WTC11 (cell line): ENCODE results near the gene MRFAP1. TPM values are rescaled to one million over a fixed set of nuclear protein-coding genes. Genes with fewer than 3 reads are reported as not detected.

Experiments
- CBFB ChIP-seq: sonication (generic); formaldehyde crosslinking; IDR thresholded peaks from 2 replicates; pipeline ENCODE4 v1.8.1; 2022; ENCODE audit warnings: mild to moderate bottlenecking, low read depth, missing genetic modification reagents
- CREB1 ChIP-seq: sonication (generic); formaldehyde crosslinking; IDR thresholded peaks from 2 replicates; pipeline ENCODE4 v1.8.0; 2023; ENCODE audit warnings: mild to moderate bottlenecking, missing genetic modification reagents
- FOXK1 ChIP-seq: sonication (generic); formaldehyde crosslinking; IDR thresholded peaks from 2 replicates; pipeline ENCODE4 v1.8.0; 2022; ENCODE audit warnings: mild to moderate bottlenecking, moderate library complexity, missing genetic modification reagents
- GABPB1 ChIP-seq: sonication (generic); formaldehyde crosslinking; IDR thresholded peaks from 2 replicates; pipeline ENCODE4 v1.8.1; 2023; ENCODE audit warnings: mild to moderate bottlenecking, missing genetic modification reagents
- GRHL2 ChIP-seq: fragments of 250-450 bp; sonication (Bioruptor Pico); IDR thresholded peaks from 2 replicates; pipeline ENCODE4 v1.8.0; 2022; ENCODE audit warnings: mild to moderate bottlenecking, moderate library complexity; ENCODE audit not compliant: insufficient replicate concordance, severe bottlenecking
- HMGA2 ChIP-seq: fragments of 250-450 bp; sonication (Bioruptor Pico); IDR thresholded peaks from 2 replicates; pipeline ENCODE4 v1.4.0; 2021; ENCODE audit warnings: mild to moderate bottlenecking, moderate library complexity
- NR2C2 ChIP-seq: sonication (generic); formaldehyde crosslinking; IDR thresholded peaks from 2 replicates; pipeline ENCODE4 v1.8.0; 2022; ENCODE audit warnings: mild to moderate bottlenecking, missing genetic modification reagents
- ZBTB21 ChIP-seq: sonication (generic); formaldehyde crosslinking; IDR thresholded peaks from 2 replicates; pipeline ENCODE4 v1.8.1; 2023; ENCODE audit warnings: mild to moderate bottlenecking, missing genetic modification reagents, borderline replicate concordance
- ZNF121 ChIP-seq: sonication (generic); formaldehyde crosslinking; IDR thresholded peaks from 2 replicates; pipeline ENCODE4 v1.8.0; 2023; ENCODE audit warnings: missing genetic modification reagents
- ZNF232 ChIP-seq: sonication (generic); formaldehyde crosslinking; IDR thresholded peaks from 2 replicates; pipeline ENCODE4 v1.8.0; 2022; ENCODE audit warnings: mild to moderate bottlenecking, missing genetic modification reagents
- ZNF671 ChIP-seq: fragments of 250-450 bp; sonication (Bioruptor Pico); IDR thresholded peaks from 2 replicates; pipeline ENCODE4 v1.8.0; 2021; ENCODE audit warnings: mild to moderate bottlenecking
- total RNA-seq: library from RNA; stranded (reverse); gene quantifications from 3 replicates; pipeline ENCODE4 v1.2.3, GENCODE V29; 2021
- TF ChIP-seq, protein P1 (sequence below): sonication (generic); formaldehyde crosslinking; IDR thresholded peaks from 2 replicates; pipeline ENCODE4 v1.8.0; 2022; ENCODE audit warnings: mild to moderate bottlenecking, missing genetic modification reagents
- TF ChIP-seq, protein P2 (sequence below): sonication (generic); formaldehyde crosslinking; IDR thresholded peaks from 2 replicates; pipeline ENCODE4 v1.8.0; 2022; ENCODE audit warnings: mild to moderate bottlenecking, missing genetic modification reagents
- TF ChIP-seq, protein P3 (sequence below): sonication (generic); formaldehyde crosslinking; IDR thresholded peaks from 2 replicates; pipeline ENCODE4 v1.8.0; 2023; ENCODE audit warnings: missing genetic modification reagents
- TF ChIP-seq, protein P4 (sequence below): sonication (generic); formaldehyde crosslinking; IDR thresholded peaks from 2 replicates; pipeline ENCODE4 v1.8.1; 2023; ENCODE audit warnings: mild to moderate bottlenecking, missing genetic modification reagents
- TF ChIP-seq, protein P5 (sequence below): sonication (generic); formaldehyde crosslinking; conservative IDR thresholded peaks from 2 replicates; pipeline ENCODE4 v1.8.1; 2022; ENCODE audit warnings: mild to moderate bottlenecking, missing genetic modification reagents
- TF ChIP-seq, protein P6 (sequence below): fragments of 250-450 bp; sonication (Bioruptor Pico); IDR thresholded peaks from 2 replicates; pipeline ENCODE4 v1.9.0; 2021; ENCODE audit warnings: mild to moderate bottlenecking, borderline replicate concordance
- TF ChIP-seq, protein P7 (sequence below): sonication (generic); formaldehyde crosslinking; IDR thresholded peaks from 2 replicates; pipeline ENCODE4 v1.8.1; 2023; ENCODE audit warnings: mild to moderate bottlenecking, missing genetic modification reagents, borderline replicate concordance
- TF ChIP-seq, protein P8 (sequence below): sonication (generic); formaldehyde crosslinking; IDR thresholded peaks from 2 replicates; pipeline ENCODE4 v1.8.1; 2022; ENCODE audit warnings: low read depth, mild to moderate bottlenecking, moderate library complexity, missing genetic modification reagents, borderline replicate concordance
- TF ChIP-seq, protein P9 (sequence below): sonication (generic); formaldehyde crosslinking; IDR thresholded peaks from 2 replicates; pipeline ENCODE4 v1.8.0; 2023; ENCODE audit warnings: missing genetic modification reagents, mild to moderate bottlenecking, borderline replicate concordance

MRFAP1 gene
- total RNA-seq, 1 experiment from 2014 or later, result 319 TPM

DNA sequence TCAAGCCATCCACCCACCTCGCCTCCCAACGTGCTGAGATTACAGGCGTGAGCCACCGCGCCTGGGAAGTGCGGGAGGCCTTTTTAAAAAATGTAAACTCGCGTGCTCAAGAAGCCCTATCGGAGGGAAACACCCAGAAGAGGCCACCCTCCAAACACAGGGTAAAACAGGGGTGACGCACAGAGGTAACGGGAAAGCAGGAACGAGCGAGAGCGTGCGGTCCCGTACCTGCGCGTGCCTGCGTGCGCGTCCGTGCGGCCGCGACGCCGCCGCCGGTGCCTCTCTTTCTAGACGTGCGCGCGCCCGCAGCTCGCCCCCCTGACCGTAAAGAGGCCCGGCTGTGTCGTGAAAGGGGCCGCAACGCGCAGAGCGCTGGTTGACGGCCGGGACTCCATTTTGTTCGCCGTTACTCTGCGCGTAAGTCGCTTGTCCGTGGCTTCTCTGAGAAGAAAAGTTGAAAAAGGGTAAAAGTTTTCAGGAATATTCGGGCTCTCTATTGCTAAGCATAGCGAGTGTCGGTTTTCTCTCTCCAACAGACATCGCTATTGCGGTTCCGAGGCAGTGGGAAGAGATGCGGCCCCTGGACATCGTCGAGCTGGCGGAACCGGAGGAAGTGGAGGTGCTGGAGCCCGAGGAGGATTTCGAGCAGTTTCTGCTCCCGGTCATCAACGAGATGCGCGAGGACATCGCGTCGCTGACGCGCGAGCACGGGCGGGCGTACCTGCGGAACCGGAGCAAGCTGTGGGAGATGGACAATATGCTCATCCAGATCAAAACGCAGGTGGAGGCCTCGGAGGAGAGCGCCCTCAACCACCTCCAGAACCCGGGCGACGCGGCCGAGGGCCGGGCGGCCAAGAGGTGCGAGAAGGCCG, at the start of gene MRFAP1 (continued):
- TF ChIP-seq ZNF121 (no peak; the same call in 1 of the 2 replicates), CREB1 (CRISPR knock-in tag) (0 out of 2 replicates have a peak, but pooled peaks have one; percentile 24), FOXK1 (CRISPR knock-in tag) (peak; percentile 85), NR2C2 (no peak), ZNF232 (peak; percentile 95), CBFB (CRISPR knock-in tag) (no peak), GABPB1 (CRISPR knock-in tag) (peak; percentile 71; the same call in 1 of the 2 replicates), ZNF671 (CRISPR knock-in tag) (no peak), HMGA2 (no peak), ZBTB21 (CRISPR knock-in tag) (peak; percentile 66; the same call in 1 of the 2 replicates), GRHL2 (CRISPR knock-in tag) (no peak)
- TF ChIP-seq, protein P1, sequence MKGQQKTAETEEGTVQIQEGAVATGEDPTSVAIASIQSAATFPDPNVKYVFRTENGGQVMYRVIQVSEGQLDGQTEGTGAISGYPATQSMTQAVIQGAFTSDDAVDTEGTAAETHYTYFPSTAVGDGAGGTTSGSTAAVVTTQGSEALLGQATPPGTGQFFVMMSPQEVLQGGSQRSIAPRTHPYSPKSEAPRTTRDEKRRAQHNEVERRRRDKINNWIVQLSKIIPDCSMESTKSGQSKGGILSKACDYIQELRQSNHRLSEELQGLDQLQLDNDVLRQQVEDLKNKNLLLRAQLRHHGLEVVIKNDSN, result no peak
- TF ChIP-seq, protein P2, sequence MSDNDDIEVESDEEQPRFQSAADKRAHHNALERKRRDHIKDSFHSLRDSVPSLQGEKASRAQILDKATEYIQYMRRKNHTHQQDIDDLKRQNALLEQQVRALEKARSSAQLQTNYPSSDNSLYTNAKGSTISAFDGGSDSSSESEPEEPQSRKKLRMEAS (CRISPR knock-in tag), result peak; percentile 92
- TF ChIP-seq, protein P3, sequence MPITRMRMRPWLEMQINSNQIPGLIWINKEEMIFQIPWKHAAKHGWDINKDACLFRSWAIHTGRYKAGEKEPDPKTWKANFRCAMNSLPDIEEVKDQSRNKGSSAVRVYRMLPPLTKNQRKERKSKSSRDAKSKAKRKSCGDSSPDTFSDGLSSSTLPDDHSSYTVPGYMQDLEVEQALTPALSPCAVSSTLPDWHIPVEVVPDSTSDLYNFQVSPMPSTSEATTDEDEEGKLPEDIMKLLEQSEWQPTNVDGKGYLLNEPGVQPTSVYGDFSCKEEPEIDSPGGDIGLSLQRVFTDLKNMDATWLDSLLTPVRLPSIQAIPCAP (CRISPR knock-in tag), result no peak
- TF ChIP-seq, protein P4, sequence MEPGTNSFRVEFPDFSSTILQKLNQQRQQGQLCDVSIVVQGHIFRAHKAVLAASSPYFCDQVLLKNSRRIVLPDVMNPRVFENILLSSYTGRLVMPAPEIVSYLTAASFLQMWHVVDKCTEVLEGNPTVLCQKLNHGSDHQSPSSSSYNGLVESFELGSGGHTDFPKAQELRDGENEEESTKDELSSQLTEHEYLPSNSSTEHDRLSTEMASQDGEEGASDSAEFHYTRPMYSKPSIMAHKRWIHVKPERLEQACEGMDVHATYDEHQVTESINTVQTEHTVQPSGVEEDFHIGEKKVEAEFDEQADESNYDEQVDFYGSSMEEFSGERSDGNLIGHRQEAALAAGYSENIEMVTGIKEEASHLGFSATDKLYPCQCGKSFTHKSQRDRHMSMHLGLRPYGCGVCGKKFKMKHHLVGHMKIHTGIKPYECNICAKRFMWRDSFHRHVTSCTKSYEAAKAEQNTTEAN (CRISPR knock-in tag), result peak; percentile 36; the same call in 1 of the 2 replicates
- TF ChIP-seq, protein P5, sequence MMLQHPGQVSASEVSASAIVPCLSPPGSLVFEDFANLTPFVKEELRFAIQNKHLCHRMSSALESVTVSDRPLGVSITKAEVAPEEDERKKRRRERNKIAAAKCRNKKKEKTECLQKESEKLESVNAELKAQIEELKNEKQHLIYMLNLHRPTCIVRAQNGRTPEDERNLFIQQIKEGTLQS, result no peak
- TF ChIP-seq, protein P6, sequence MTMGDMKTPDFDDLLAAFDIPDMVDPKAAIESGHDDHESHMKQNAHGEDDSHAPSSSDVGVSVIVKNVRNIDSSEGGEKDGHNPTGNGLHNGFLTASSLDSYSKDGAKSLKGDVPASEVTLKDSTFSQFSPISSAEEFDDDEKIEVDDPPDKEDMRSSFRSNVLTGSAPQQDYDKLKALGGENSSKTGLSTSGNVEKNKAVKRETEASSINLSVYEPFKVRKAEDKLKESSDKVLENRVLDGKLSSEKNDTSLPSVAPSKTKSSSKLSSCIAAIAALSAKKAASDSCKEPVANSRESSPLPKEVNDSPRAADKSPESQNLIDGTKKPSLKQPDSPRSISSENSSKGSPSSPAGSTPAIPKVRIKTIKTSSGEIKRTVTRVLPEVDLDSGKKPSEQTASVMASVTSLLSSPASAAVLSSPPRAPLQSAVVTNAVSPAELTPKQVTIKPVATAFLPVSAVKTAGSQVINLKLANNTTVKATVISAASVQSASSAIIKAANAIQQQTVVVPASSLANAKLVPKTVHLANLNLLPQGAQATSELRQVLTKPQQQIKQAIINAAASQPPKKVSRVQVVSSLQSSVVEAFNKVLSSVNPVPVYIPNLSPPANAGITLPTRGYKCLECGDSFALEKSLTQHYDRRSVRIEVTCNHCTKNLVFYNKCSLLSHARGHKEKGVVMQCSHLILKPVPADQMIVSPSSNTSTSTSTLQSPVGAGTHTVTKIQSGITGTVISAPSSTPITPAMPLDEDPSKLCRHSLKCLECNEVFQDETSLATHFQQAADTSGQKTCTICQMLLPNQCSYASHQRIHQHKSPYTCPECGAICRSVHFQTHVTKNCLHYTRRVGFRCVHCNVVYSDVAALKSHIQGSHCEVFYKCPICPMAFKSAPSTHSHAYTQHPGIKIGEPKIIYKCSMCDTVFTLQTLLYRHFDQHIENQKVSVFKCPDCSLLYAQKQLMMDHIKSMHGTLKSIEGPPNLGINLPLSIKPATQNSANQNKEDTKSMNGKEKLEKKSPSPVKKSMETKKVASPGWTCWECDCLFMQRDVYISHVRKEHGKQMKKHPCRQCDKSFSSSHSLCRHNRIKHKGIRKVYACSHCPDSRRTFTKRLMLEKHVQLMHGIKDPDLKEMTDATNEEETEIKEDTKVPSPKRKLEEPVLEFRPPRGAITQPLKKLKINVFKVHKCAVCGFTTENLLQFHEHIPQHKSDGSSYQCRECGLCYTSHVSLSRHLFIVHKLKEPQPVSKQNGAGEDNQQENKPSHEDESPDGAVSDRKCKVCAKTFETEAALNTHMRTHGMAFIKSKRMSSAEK, result no peak
- TF ChIP-seq, protein P7, sequence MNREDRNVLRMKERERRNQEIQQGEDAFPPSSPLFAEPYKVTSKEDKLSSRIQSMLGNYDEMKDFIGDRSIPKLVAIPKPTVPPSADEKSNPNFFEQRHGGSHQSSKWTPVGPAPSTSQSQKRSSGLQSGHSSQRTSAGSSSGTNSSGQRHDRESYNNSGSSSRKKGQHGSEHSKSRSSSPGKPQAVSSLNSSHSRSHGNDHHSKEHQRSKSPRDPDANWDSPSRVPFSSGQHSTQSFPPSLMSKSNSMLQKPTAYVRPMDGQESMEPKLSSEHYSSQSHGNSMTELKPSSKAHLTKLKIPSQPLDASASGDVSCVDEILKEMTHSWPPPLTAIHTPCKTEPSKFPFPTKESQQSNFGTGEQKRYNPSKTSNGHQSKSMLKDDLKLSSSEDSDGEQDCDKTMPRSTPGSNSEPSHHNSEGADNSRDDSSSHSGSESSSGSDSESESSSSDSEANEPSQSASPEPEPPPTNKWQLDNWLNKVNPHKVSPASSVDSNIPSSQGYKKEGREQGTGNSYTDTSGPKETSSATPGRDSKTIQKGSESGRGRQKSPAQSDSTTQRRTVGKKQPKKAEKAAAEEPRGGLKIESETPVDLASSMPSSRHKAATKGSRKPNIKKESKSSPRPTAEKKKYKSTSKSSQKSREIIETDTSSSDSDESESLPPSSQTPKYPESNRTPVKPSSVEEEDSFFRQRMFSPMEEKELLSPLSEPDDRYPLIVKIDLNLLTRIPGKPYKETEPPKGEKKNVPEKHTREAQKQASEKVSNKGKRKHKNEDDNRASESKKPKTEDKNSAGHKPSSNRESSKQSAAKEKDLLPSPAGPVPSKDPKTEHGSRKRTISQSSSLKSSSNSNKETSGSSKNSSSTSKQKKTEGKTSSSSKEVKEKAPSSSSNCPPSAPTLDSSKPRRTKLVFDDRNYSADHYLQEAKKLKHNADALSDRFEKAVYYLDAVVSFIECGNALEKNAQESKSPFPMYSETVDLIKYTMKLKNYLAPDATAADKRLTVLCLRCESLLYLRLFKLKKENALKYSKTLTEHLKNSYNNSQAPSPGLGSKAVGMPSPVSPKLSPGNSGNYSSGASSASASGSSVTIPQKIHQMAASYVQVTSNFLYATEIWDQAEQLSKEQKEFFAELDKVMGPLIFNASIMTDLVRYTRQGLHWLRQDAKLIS, result no peak
- TF ChIP-seq, protein P8, sequence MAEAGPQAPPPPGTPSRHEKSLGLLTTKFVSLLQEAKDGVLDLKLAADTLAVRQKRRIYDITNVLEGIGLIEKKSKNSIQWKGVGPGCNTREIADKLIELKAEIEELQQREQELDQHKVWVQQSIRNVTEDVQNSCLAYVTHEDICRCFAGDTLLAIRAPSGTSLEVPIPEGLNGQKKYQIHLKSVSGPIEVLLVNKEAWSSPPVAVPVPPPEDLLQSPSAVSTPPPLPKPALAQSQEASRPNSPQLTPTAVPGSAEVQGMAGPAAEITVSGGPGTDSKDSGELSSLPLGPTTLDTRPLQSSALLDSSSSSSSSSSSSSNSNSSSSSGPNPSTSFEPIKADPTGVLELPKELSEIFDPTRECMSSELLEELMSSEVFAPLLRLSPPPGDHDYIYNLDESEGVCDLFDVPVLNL (CRISPR knock-in tag), result no peak
- TF ChIP-seq, protein P9, sequence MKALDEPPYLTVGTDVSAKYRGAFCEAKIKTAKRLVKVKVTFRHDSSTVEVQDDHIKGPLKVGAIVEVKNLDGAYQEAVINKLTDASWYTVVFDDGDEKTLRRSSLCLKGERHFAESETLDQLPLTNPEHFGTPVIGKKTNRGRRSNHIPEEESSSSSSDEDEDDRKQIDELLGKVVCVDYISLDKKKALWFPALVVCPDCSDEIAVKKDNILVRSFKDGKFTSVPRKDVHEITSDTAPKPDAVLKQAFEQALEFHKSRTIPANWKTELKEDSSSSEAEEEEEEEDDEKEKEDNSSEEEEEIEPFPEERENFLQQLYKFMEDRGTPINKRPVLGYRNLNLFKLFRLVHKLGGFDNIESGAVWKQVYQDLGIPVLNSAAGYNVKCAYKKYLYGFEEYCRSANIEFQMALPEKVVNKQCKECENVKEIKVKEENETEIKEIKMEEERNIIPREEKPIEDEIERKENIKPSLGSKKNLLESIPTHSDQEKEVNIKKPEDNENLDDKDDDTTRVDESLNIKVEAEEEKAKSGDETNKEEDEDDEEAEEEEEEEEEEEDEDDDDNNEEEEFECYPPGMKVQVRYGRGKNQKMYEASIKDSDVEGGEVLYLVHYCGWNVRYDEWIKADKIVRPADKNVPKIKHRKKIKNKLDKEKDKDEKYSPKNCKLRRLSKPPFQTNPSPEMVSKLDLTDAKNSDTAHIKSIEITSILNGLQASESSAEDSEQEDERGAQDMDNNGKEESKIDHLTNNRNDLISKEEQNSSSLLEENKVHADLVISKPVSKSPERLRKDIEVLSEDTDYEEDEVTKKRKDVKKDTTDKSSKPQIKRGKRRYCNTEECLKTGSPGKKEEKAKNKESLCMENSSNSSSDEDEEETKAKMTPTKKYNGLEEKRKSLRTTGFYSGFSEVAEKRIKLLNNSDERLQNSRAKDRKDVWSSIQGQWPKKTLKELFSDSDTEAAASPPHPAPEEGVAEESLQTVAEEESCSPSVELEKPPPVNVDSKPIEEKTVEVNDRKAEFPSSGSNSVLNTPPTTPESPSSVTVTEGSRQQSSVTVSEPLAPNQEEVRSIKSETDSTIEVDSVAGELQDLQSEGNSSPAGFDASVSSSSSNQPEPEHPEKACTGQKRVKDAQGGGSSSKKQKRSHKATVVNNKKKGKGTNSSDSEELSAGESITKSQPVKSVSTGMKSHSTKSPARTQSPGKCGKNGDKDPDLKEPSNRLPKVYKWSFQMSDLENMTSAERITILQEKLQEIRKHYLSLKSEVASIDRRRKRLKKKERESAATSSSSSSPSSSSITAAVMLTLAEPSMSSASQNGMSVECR, result no peak
